A549 (cell line): ENCODE data around the gene CD2.

Experiments used
- JUN ChIP-seq, 2 experiments: fragments of >200 bp; sonication (Bioruptor Twin); formaldehyde crosslinking; IDR thresholded peaks; 2 replicates in 1 of 2; 3 replicates in 1 of 2; pipeline ENCODE4 v1.6.1; 2016 to 2017
- MAZ ChIP-seq: fragments of 150-350 bp; IDR thresholded peaks from 2 replicates; pipeline ENCODE4 v1.6.1; 2014; ENCODE audit warnings: antibody characterized with exemption, low read depth, low read length, borderline replicate concordance
- PHF8 ChIP-seq: fragments of 200-600 bp; sonication (generic); IDR thresholded peaks from 2 replicates; pipeline ENCODE4 v1.6.1; 2016; ENCODE audit warnings: low read depth, mild to moderate bottlenecking, antibody characterized with exemption, moderate library complexity, borderline replicate concordance

GRCh38 chr1:116794804-116795481 lies 40.7 kb downstream of the CD2 start:
- TF ChIP-seq JUN (IDR thresholded peaks at IDR 0.05) (no peak), PHF8 (no peak), MAZ (no peak)
